NCI-H460 (cell line): ENCODE data around the gene MRPS2. TPM values are rescaled to one million over a fixed set of nuclear protein-coding genes. Genes with fewer than 3 reads are reported as not detected.
"Not testable (repeated sequence)": the region's sequence is repeated elsewhere in the genome, so short reads cannot be mapped to it uniquely, and the experiment has no call there.

Experiments
- DNase-seq: peaks from one replicate; pipeline ENCODE4 v3.0.0-alpha.2; 2016; ENCODE audit warnings: low read depth; ENCODE audit errors: extremely low read depth
- polyA plus RNA-seq: library from polyadenylated mRNA; depleted of rRNA; stranded (reverse); fragments of >200 nt; gene quantifications from 2 replicates; pipeline ENCODE4 v1.2.3, GENCODE V29; 2014; cell fraction: nucleus; rRNA removed
- total RNA-seq: library from RNA; depleted of rRNA; stranded (reverse); fragments of >200 nt; shearing (Covaris generic); gene quantifications from 2 replicates; pipeline ENCODE4 v1.2.3, GENCODE V29; 2014; rRNA removed

Gene MRPS2
- 170 and 184 TPM in 2 replicates for total RNA-seq
- polyA plus RNA-seq: 113 and 131 TPM in 2 replicates

GRCh38 chr9:135500525-135501260, at the start of gene MRPS2:
TSS of gene MRPS2 (plus strand) at chr9:135500682. CDS start at chr9:135500711, 29 bp downstream.
- DNase-seq: peak; percentile 86

GRCh38 chr9:135450956-135451355, 49.5 kb upstream of the MRPS2 start:
- DNase-seq: no peak

- DNase-seq: not testable (repeated sequence)
These were observed 48.6 kb upstream of the MRPS2 start for GRCh38 chr9:135451909-135452308.

- DNase-seq: no peak
These were observed 45.7 kb upstream of the MRPS2 start for GRCh38 chr9:135454737-135455136.

GRCh38 chr9:135455401-135456030, 45.0 kb upstream of the MRPS2 start:
- no peak for DNase-seq

DNA sequence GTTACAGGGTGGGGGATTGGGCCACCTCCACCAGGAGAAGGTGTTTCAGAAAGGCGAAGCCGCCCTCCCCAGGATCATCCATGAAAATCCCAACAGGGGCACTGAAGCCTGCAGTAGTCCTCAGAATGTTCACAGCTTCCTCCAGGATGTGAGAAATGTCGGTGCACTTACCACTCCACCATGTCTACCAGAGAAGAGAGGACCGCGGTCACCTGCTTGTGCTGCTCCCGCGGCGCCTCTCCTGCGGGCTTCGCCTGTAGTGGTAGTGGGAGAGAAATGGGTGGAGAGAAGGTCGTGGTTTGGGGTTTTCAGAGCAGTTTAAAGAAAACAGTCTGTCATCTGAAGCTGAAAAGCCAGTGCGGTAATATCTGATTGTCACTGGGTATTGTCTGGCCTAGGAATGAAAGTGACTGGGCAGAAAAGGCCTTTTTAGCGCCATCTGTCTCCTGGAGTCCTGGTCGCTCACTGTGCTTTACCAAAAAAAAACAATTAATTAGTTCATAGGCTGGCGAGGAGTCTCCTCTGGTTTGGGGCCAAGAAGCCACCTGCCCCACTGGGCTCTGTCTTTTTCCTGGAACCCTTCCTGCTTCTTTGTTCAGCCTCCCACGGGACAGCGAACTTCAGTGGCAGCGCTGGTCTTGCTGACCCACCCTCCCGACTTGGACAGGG, 43.9 kb upstream of the MRPS2 start:
- DNase-seq: no peak

DNA sequence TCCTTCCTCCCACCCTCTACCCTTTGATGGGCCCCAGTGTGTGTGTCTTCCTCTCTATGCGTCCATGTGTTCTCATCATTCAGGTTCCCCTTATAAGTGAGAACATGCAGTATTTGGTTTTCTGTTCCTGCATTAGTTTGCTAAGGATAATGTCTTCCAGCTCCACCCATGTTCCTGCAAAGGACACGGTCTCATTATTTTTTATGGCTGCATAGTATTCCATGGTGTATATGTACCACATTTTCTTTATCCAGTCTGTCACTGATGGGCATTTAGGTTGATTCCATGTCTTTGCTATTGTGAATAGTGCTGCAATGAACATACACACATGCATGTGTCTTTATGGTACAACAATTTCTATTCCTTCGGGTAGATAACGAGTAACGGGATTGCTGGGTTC, 42.0 kb upstream of the MRPS2 start:
- not testable (repeated sequence) for DNase-seq

- no peak for DNase-seq
These were observed 38.5 kb upstream of the MRPS2 start for GRCh38 chr9:135461936-135462335.

GRCh38 chr9:135463140-135463539, 37.3 kb upstream of the MRPS2 start:
- DNase-seq: peak; percentile 19

DNA sequence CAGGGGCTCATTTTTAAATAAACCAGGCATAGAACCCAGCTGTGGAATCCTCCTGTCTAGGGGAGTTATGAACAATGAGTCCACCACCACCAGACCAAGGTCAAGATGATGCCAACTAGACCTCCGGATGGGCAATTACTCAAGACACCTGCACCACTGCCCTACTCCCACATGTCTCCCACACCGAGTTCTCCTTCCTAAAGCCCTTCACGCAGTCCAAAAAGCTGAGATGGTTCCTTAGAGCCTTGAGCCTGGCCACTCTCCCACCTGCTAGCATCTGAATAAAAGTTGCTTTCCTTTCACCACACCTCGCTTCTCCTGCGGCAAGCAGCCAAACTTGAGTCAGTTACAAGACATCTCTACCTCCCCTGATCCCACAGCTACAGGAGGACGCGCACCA, 36.3 kb upstream of the MRPS2 start:
- DNase-seq: no peak

DNA sequence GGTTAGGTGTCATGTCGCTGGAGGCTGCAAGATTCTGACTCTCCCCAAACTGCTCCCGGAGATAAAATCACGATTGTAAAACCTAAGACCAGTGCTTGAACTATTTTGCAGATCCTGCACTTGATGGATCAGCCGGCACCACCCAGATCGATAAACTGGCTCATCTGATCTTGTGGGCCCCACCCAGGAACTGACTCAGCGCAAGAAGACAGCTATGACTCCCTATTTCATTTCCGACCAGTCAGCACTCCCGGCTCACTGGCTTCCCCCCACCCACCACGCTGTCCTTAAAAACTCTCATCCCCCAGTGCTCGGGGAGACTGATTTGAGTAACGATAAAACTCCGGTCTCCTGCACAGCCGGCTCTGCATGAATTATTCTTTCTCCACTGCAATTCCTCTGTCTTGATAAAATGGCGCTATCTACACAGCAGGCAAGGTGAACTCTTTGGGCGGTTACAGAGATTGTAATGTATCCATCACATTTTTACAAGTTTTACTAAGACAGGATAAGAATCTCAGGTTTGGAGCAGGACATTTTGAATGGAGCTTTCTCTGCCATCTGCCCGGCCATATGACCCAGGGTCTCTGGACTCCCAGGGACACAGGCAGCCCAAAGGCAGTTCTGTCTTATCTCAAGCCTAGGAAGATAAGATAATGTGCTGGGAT, 31.5 kb upstream of the MRPS2 start:
- peak; percentile 66 for DNase-seq

GRCh38 chr9:135471791-135472640, 28.5 kb upstream of the MRPS2 start:
- no peak for DNase-seq

DNA sequence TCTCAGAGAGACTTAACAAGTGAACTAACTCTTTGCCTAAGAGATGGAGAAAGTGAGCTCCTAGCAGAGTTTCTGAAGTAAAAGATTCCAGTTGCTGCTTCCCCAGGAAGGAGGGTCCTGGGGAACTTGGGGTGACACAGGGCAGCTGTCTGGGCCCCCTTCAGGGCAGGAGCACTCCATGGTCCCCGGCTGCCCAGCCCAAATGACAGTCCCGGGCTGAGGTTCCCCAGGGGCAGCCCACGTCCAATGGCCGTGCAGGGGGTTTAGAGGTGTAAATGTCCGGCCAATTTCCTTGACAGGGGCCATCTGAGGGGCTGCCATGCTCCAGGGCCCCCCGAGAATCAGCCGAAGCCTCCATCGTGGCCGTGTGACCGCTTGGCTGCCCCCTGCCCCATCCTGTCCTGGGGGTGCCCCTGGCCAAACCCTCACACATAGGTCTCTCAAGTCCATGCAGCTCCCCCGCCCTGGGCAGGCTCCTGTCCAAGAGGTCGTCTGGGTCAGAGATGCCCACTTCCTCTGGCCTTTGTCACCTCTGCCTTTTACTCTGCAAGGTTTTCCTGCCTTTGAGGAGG, 26.4 kb upstream of the MRPS2 start:
- DNase-seq: no peak

DNA sequence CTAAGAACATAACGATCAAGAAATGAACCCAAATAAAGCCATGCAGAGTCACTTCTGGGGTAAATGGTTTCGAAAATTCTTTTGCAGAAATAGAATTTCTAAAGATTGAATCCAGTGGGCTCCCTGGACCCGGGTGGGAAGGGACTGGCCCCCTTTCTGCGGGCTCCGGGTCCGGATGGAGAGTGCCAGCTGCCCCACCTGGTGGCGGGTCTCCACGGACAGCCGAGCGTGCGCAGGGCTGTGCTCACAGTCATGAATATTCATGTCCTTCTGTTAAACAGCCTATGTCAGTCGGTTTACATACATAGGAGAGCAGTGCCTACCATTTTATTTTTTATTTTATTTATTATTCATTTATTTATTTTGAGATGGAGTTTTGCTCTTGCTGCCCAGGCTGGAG, 25.6 kb upstream of the MRPS2 start:
- peak; percentile 30 for DNase-seq

DNA sequence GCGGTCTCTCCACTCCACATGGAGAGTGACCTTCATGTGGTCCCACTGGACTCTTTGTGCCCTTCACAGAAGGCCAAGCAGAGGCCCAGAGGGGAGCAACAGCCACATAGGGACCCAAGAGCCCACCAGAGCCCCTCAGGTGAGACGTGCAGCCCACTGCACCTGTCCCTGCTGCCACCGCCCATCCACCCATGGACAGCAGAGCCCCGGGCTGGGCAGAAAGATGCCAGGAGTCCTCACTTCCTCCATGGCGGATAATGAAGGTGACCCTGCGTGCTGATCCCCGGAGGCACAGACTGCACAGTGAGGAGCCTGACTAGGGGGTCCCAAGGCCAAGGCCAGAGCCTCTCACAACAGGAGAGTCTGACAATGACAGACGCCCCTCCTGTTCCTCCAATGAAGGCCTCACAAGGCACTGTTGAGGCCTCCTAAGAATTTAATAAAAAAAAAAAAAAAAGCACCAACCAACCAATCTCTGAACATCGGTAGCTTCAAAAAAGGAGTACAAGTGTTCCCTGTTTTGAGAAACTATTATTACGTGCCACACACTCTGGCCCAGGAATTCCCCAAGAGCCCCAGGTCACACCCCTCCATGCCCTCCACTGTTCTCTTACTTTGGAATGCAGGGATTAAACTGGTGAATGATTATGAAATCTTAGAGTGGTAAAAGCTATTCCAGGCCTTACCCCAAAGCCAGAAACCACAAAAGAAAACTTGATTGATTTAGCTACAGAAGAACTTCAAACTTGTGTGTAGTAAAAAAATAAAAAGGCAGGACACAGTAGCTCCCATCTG, 23.7 kb upstream of the MRPS2 start:
- DNase-seq: no peak

DNA sequence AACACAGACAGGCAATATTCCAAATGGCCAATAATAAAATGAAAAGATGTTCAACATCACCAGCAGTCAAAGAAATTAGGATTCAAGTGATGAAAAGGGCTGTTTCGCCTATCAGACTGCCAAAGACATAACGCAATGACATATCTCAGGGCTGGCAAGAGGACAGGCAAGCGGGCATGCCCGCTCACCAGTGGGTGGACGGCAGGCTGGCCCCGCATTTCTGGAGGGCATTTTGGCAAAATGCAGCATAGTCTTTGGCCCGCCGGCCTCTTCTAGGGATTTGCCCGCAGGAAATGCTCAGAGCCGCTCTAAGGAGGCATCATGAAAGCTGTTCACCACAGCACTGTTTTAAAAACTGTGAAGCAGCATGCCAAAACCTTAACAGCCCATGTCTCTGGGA, 22.3 kb upstream of the MRPS2 start:
- no peak for DNase-seq

DNA sequence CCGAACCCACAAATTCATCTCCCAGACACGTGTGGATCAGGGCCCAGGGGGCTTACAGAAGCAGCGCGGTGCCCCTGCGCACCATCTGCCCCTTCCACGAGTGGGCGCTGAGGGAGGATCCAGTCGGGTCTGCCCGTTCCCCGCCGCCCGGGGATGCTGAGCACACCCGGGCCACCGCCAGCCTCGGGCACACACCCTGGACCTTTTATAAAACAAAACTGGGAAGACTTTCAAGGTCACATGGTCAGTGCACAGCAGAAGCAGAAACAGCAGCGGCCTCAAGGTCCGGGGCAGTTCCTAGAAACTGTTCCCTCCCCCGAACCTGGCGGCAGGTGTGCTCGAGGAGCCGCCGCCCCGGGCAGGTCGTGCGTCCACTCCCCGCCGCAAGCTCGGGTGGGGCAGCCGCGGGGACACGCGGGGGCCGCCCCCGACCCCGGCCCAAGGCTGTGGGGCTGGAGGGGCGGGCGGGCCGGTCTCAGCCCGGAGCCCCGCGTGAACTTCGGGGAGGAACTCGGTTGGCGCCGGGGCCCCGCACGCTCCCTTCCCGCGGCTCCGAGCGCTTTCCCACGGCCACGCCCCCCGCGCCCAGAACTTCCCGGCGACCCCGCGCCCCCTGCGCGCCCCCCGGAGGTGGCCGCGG, 21.5 kb upstream of the MRPS2 start:
- DNase-seq: no peak

GRCh38 chr9:135479469-135480052, 20.9 kb upstream of the MRPS2 start, which contains the start of gene PPP1R26:
TSS of gene PPP1R26 (plus strand) at chr9:135479782. CDS start at chr9:135484511, 4,729 bp downstream.
- peak; percentile 45 for DNase-seq
